ENCODE results near the gene SRA1. TPM values are rescaled to one million over a fixed set of nuclear protein-coding genes. Genes with fewer than 3 reads are reported as not detected.
"Not testable (repeated sequence)": the region's sequence is repeated elsewhere in the genome, so short reads cannot be mapped to it uniquely, and the experiment has no call there.

SRA1 gene
- total RNA-seq: 10 to 100 TPM; 22.7 to 43.7 (median 35.7) TPM

- H3K4me3 ChIP-seq (replicated peaks in 1 of 3): peak within 1 kb of the TSS; percentile 22 to 91 (median 66)
- WGBS, 2 donors: 2 to 11% methylated on average over 1 to 14 of the region's 46 CpGs
- DNase-seq: peak; percentile 90 to 92
- peaks cover 5 to 10% of the 10 kb centered on the region in 2 donors for H3K36me3 ChIP-seq
- intact Hi-C loops (cut with DNase I): no loop called here
- no peaks in the 10 kb centered on the region for H3K9me3 ChIP-seq
- peak within 1 kb of the TSS; percentile 50 to 83 (median 65) for H3K27ac ChIP-seq
- H3K27me3 ChIP-seq: no peaks in the 10 kb centered on the region
- H3K4me1 ChIP-seq: peaks cover 9 to 22% of the 10 kb centered on the region in 2 donors
- TF ChIP-seq POLR2A (IDR thresholded peaks at IDR 0.05): peak in 1 of 2 donors; percentile 95
- TF ChIP-seq, protein P1, sequence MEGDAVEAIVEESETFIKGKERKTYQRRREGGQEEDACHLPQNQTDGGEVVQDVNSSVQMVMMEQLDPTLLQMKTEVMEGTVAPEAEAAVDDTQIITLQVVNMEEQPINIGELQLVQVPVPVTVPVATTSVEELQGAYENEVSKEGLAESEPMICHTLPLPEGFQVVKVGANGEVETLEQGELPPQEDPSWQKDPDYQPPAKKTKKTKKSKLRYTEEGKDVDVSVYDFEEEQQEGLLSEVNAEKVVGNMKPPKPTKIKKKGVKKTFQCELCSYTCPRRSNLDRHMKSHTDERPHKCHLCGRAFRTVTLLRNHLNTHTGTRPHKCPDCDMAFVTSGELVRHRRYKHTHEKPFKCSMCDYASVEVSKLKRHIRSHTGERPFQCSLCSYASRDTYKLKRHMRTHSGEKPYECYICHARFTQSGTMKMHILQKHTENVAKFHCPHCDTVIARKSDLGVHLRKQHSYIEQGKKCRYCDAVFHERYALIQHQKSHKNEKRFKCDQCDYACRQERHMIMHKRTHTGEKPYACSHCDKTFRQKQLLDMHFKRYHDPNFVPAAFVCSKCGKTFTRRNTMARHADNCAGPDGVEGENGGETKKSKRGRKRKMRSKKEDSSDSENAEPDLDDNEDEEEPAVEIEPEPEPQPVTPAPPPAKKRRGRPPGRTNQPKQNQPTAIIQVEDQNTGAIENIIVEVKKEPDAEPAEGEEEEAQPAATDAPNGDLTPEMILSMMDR (IDR thresholded peaks at IDR 0.05): no peak
These were observed at the start of gene SRA1 for GRCh38 chr5:140557136-140557805. TSS of gene SRA1 (minus strand) at chr5:140557473. CDS start at chr5:140557452, 21 bp downstream.

DNA sequence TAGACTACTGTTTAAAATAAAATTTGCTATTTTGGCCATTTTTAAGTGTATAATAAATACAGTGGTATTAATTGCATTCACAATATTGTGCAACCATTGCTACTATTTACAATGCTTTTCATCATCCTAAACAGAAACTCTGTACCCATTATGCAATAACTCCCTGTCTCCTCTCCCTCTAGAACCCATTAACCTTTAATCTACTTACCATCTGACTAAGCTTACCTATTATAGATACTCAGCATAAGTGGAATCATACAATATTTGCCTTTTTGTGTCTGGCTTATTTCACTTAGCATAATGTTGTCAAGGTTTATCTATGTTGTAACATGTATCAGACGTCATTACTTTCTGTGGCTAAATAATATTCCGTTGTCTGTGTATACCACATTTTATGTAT lies 49.8 kb upstream of the SRA1 start:
- intact Hi-C loops (cut with DNase I): no loop called here
- DNase-seq: no peak
- Histone ChIP-seq H3K27ac (no peak overlapping the region), H3K36me3 (no peaks in the 10 kb centered on the region), H3K4me1 (peaks cover 0 to 12% of the 10 kb centered on the region in 2 donors), H3K9me3 (no peaks in the 10 kb centered on the region), H3K4me3 (replicated peaks in 1 of 3) (no peak overlapping the region), H3K27me3 (no peaks in the 10 kb centered on the region)
- TF ChIP-seq POLR2A (IDR thresholded peaks at IDR 0.05): no peak
- TF ChIP-seq, protein P1 (IDR thresholded peaks at IDR 0.05): no peak
- 92 to 94% methylated on average over 2 of the region's 2 CpGs for WGBS, 2 donors

DNA sequence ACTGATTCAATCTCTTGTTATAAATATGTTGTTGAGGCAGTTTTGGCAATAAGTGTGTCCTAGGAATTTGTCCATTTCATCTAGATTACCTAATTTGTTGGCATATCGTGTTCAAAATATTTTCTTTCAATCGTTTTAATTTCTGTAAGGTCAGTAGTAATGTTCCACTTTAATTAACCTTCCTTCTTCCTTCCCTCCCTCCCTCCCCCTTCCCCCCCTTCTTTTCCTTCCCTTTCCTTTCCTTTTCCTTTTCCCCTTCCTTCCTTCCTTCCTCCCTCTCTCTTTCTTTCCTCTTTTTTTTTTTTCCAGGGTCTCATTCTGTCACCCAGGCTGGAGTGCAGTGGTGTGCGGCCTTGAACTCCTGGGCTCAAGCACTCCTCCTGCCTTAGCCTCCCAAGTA lies 48.6 kb upstream of the SRA1 start:
- WGBS, 2 donors: 81 to 87% methylated on average over 3 of the region's 3 CpGs
- no peak for DNase-seq

GRCh38 chr5:140603734-140604133 lies 46.5 kb upstream of the SRA1 start:
- Histone ChIP-seq H3K27ac (no peak overlapping the region), H3K36me3 (no peaks in the 10 kb centered on the region), H3K9me3 (no peaks in the 10 kb centered on the region), H3K4me1 (no peaks in the 10 kb centered on the region), H3K27me3 (no peaks in the 10 kb centered on the region), H3K4me3 (replicated peaks in 1 of 3) (no peak overlapping the region)
- TF ChIP-seq, protein P1 (IDR thresholded peaks at IDR 0.05): no peak
- no peak for TF ChIP-seq POLR2A (IDR thresholded peaks at IDR 0.05)
- 92 to 94% methylated on average over 2 of the region's 2 CpGs for WGBS, 2 donors
- DNase-seq: no peak
- intact Hi-C loops (cut with DNase I): no loop called here

More for the DNA sequence above, 48.6 kb upstream of the SRA1 start:
- TF ChIP-seq, protein P1 (IDR thresholded peaks at IDR 0.05): no peak
- TF ChIP-seq POLR2A (IDR thresholded peaks at IDR 0.05): no peak
- intact Hi-C loops (cut with DNase I): no loop called here
- no peak overlapping the region for H3K4me3 ChIP-seq (replicated peaks in 1 of 3)
- H3K27ac ChIP-seq: no peak overlapping the region
- no peaks in the 10 kb centered on the region for H3K9me3 ChIP-seq
- H3K27me3 ChIP-seq: no peaks in the 10 kb centered on the region
- peaks cover 0 to 4% of the 10 kb centered on the region in 2 donors for H3K4me1 ChIP-seq
- no peaks in the 10 kb centered on the region for H3K36me3 ChIP-seq

DNA sequence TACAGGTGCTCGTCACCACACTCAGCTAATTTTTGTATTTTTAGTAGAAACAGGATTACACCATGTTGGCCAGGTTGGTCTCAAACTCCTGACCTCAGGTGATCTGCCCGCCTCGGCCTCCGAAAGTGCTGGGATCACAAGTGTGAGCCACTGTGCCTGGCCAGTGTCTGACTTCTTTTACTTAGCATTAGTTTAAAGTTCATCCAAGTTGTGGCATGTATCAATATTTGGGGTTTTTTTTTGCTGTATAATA lies 46.1 kb upstream of the SRA1 start:
- H3K9me3 ChIP-seq; H3K4me3 ChIP-seq (replicated peaks in 1 of 3); H3K4me1 ChIP-seq; H3K27me3 ChIP-seq; H3K27ac ChIP-seq; DNase-seq; intact Hi-C loops (cut with DNase I); H3K36me3 ChIP-seq: not testable (repeated sequence)
- 93 to 94% methylated on average over 4 of the region's 4 CpGs for WGBS, 2 donors
